SU-DHL-6 (cell line): ENCODE results near the gene COG5.

ENCODE experiments used
- H2AFZ ChIP-seq: fragments of 200-600 bp; sonication (generic); 2 replicates; pipeline ENCODE4 v1.6.1; 2014; ENCODE audit warnings: low read depth, mild to moderate bottlenecking, moderate library complexity, mixed read lengths, antibody characterized with exemption, low read length; ENCODE audit not compliant: severe bottlenecking
- H3F3A ChIP-seq: fragments of 200-600 bp; shearing (Covaris generic); 2 replicates; pipeline ENCODE4 v1.6.0; 2016; ENCODE audit warnings: antibody characterized with exemption, mild to moderate bottlenecking; ENCODE audit not compliant: insufficient read depth
- H3K27ac ChIP-seq: fragments of 200-600 bp; sonication (generic); 2 replicates; pipeline ENCODE4 v1.5.1; 2016; ENCODE audit warnings: low read depth, mild to moderate bottlenecking, low read length, moderate library complexity, mixed read lengths
- H3K27me3 ChIP-seq: fragments of 200-600 bp; sonication (generic), shearing (Covaris generic); 2 replicates; pipeline ENCODE4 v1.6.0; 2014; ENCODE audit warnings: mild to moderate bottlenecking, low read length
- H3K36me3 ChIP-seq: fragments of 200-600 bp; sonication (generic); 2 replicates; pipeline ENCODE4 v1.6.1; 2014; ENCODE audit warnings: mild to moderate bottlenecking, low read length, mixed read lengths
- H3K4me2 ChIP-seq: fragments of 300-600, 200-600 bp; shearing (Covaris generic), sonication (generic); 2 replicates; pipeline ENCODE4 v1.6.0; 2014; ENCODE audit warnings: low read length, low read depth, mild to moderate bottlenecking; ENCODE audit not compliant: poor library complexity, severe bottlenecking
- H3K4me3 ChIP-seq: fragments of 200-600 bp; sonication (generic); 2 replicates; pipeline ENCODE4 v1.5.1; 2014; ENCODE audit warnings: antibody characterized with exemption, low read length, mild to moderate bottlenecking, mixed read lengths; ENCODE audit not compliant: insufficient read depth, poor library complexity, severe bottlenecking
- H3K79me2 ChIP-seq: fragments of 200-600 bp; sonication (generic); 2 replicates; pipeline ENCODE4 v1.6.1; 2014; ENCODE audit warnings: mild to moderate bottlenecking, low read length, moderate library complexity; ENCODE audit not compliant: insufficient read depth
- H3K9ac ChIP-seq: fragments of 200-600 bp; sonication (generic); 2 replicates; pipeline ENCODE4 v1.7.0; 2014; ENCODE audit warnings: mild to moderate bottlenecking, low read length
- H3K9me2 ChIP-seq: fragments of 200-600 bp; sonication (generic); replicated peaks from 2 replicates; pipeline ENCODE4 v1.6.1; 2014; ENCODE audit warnings: low read length; ENCODE audit not compliant: insufficient read depth
- H3K9me3 ChIP-seq: fragments of 200-600 bp; sonication (generic); 2 replicates; pipeline ENCODE4 v1.6.1; 2014; ENCODE audit warnings: low read length, mixed read lengths; ENCODE audit not compliant: insufficient read depth
- H4K20me1 ChIP-seq: fragments of 200-600 bp; sonication (generic); 2 replicates; pipeline ENCODE4 v1.6.1; 2014; ENCODE audit warnings: low read depth, mild to moderate bottlenecking, antibody characterized with exemption, low read length, moderate library complexity, mixed read lengths
- EZH2phosphoT487 ChIP-seq: fragments of 200-600 bp; sonication (generic), shearing (Covaris generic); conservative IDR thresholded peaks from 2 replicates; pipeline ENCODE4 v1.6.1; 2018; ENCODE audit warnings: mild to moderate bottlenecking, antibody characterized with exemption, low read length, moderate library complexity, mixed read lengths
- TF ChIP-seq, protein P1 (sequence below): fragments of 200-600 bp; sonication (generic); IDR thresholded peaks from one replicate; pipeline ENCODE4 v1.5.1; 2017; ENCODE audit warnings: antibody characterized with exemption, mild to moderate bottlenecking, low read length, moderate library complexity; ENCODE audit not compliant: insufficient read depth, poor library complexity, severe bottlenecking

The COG5 gene

DNA sequence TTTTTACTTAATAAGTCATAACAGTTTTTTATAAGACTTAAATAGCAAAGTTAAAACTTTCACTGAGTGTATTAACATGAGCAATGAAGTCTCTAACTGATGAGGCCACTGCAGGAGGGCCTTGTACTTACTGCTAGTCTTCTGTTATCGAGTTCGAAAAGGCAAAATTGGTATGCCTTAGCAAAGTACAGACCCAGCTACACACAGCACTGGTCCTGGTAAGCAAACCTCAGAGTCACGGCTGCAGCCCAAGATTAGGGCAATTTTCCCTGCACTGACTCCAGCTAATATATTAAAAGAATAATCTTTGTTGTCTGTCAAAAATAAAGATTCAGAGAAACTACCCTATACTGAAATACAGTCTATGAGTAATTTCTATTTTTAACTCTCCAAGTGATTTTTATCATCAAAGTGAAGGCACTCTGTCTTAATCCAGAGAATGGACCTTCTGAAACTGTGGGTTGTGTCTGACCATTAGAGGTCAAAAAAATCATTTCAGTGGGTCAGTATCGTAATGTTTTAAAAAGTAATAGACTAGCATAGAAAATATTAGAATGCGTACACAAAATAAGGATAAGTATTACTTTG is 309.2 kb downstream of the COG5 start:
- Histone ChIP-seq H2AFZ (no peak overlapping the region), H3K4me3 (no peak overlapping the region), H3K9me3 (no peaks in the 10 kb centered on the region), H3K27me3 (no peaks in the 10 kb centered on the region), H3K9ac (no peak overlapping the region), H3K79me2 (no peaks in the 10 kb centered on the region), H3K36me3 (no peaks in the 10 kb centered on the region), H3F3A (no peaks in the 10 kb centered on the region), H4K20me1 (no peaks in the 10 kb centered on the region), H3K27ac (no peak overlapping the region), H3K4me2 (no peak overlapping the region), H3K9me2 (no peaks in the 10 kb centered on the region)
- TF ChIP-seq, protein P1, sequence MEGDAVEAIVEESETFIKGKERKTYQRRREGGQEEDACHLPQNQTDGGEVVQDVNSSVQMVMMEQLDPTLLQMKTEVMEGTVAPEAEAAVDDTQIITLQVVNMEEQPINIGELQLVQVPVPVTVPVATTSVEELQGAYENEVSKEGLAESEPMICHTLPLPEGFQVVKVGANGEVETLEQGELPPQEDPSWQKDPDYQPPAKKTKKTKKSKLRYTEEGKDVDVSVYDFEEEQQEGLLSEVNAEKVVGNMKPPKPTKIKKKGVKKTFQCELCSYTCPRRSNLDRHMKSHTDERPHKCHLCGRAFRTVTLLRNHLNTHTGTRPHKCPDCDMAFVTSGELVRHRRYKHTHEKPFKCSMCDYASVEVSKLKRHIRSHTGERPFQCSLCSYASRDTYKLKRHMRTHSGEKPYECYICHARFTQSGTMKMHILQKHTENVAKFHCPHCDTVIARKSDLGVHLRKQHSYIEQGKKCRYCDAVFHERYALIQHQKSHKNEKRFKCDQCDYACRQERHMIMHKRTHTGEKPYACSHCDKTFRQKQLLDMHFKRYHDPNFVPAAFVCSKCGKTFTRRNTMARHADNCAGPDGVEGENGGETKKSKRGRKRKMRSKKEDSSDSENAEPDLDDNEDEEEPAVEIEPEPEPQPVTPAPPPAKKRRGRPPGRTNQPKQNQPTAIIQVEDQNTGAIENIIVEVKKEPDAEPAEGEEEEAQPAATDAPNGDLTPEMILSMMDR: no peak
- no peak for TF ChIP-seq EZH2phosphoT487

DNA sequence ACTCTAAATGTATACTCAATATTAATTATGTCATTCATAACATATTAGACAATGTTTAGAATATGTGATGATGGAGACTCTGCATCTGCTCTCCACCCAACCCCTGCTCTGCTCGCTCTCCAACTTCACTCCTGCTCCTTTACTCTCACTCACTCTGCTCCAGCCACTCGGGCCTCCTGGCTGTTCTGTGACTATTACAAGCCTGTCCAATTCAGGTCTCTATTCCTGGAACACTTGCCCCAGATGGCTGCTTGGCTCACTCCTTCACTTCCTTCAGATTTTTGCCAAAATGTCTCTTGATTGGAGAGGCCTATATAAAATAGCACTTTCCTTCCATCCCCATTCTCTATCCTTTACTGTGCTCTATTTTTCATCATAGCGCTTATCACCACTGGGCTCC is 310.1 kb downstream of the COG5 start:
- Histone ChIP-seq H3K9ac (no peak overlapping the region), H3K9me3 (no peaks in the 10 kb centered on the region), H3K4me3 (no peak overlapping the region), H3K4me2 (no peak overlapping the region), H3K79me2 (no peaks in the 10 kb centered on the region), H3K27ac (no peak overlapping the region), H3K27me3 (no peaks in the 10 kb centered on the region), H3F3A (no peaks in the 10 kb centered on the region), H3K36me3 (no peaks in the 10 kb centered on the region), H4K20me1 (no peaks in the 10 kb centered on the region), H2AFZ (no peak overlapping the region), H3K9me2 (no peaks in the 10 kb centered on the region)
- no peak for TF ChIP-seq EZH2phosphoT487
- TF ChIP-seq, protein P1: no peak

DNA sequence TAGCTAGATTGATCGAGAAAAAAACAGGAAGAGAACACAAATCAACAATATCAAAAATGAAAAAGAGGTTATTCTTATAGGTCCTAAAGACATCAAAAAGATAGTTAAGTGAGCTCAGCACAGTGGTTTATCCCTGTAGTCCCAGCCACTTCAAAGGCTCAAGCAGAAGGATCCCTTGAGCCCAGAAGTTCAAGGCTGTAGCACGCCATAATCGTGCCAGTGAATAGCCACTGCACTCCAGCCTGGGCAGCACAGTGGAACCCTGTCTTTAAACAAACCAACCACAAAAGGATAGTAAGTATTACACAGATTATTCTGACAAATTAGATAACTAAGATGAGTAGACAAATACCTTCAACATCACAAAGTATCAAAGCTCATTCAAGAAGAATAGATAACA is 311.8 kb downstream of the COG5 start:
- no peaks in the 10 kb centered on the region for H3K9me2 ChIP-seq
- H3K27ac ChIP-seq: no peak overlapping the region
- no peak overlapping the region for H3K9ac ChIP-seq
- H4K20me1 ChIP-seq: no peaks in the 10 kb centered on the region
- no peaks in the 10 kb centered on the region for H3K27me3 ChIP-seq
- no peak overlapping the region for H2AFZ ChIP-seq
- H3K4me3 ChIP-seq: no peak overlapping the region
- no peaks in the 10 kb centered on the region for H3K9me3 ChIP-seq
- no peak for TF ChIP-seq EZH2phosphoT487
- TF ChIP-seq, protein P1: no peak
- H3K4me2 ChIP-seq: no peak overlapping the region
- no peaks in the 10 kb centered on the region for H3K36me3 ChIP-seq
- H3F3A ChIP-seq: no peaks in the 10 kb centered on the region
- H3K79me2 ChIP-seq: no peaks in the 10 kb centered on the region
